Common myeloid progenitor, CD34-positive (primary cell): Measurements from ENCODE around the gene RPL37.

Experiments used
- CTCF ChIA-PET: fragments of 350-600 bp; sonication (Branson Sonifier 250); formaldehyde crosslinking; loops from one replicate; lab custom pipeline; 2021; ENCODE audit warnings: antibody characterized with exemption; lab: Charles Lee
- POLR2A ChIA-PET: fragments of 350-600 bp; sonication (Branson Sonifier 250); formaldehyde crosslinking; loops from one replicate; lab custom pipeline; 2021; ENCODE audit warnings: antibody characterized with exemption; lab: Charles Lee
- DNase-seq, 3 donors: peaks; one replicate each; pipeline versions ENCODE4 v3.0.0 to v3.0.0-alpha.2; 2013
- H3K27ac ChIP-seq, 2 experiments: 1 replicate in 1 of 2; 2 replicates in 1 of 2; pipeline ENCODE4 v1.7.0; 2013; ENCODE audit warnings: inconsistent platforms in 2 of 2, low read length in 2 of 2, mild to moderate bottlenecking in 2 of 2, low read depth in 1 of 2, moderate library complexity in 1 of 2; ENCODE audit not compliant: severe bottlenecking in 2 of 2, insufficient read depth in 1 of 2, poor library complexity in 1 of 2
- H3K27me3 ChIP-seq, 5 experiments: replicated peaks in 2 of 5; 1 replicate in 3 of 5; 2 replicates in 2 of 5; pipeline versions ENCODE4 v1.6.1 to v1.7.0; 2013; ENCODE audit warnings: low read length in 4 of 5, mild to moderate bottlenecking in 2 of 5, moderate library complexity in 2 of 5, inconsistent platforms in 1 of 5; ENCODE audit not compliant: insufficient read depth in 5 of 5, control insufficient read depth in 4 of 5
- H3K36me3 ChIP-seq, 4 experiments: 1 replicate in 2 of 4; 2 replicates in 2 of 4; pipeline versions ENCODE4 v1.6.1 to v1.7.0; 2013; ENCODE audit warnings: low read length in 3 of 4, control low read depth in 1 of 4, mild to moderate bottlenecking in 1 of 4; ENCODE audit not compliant: control insufficient read depth in 4 of 4, insufficient read depth in 4 of 4
- H3K4me1 ChIP-seq, 4 experiments: 1 replicate in 3 of 4; 2 replicates in 1 of 4; pipeline versions ENCODE4 v1.6.1 to v1.7.1; 2013; ENCODE audit warnings: low read length in 3 of 4, mild to moderate bottlenecking in 3 of 4, control low read depth in 1 of 4, inconsistent platforms in 1 of 4, moderate library complexity in 1 of 4; ENCODE audit not compliant: control insufficient read depth in 4 of 4, insufficient read depth in 4 of 4; ENCODE audit errors: control extremely low read depth in 1 of 4
- H3K4me3 ChIP-seq, 7 experiments: 1 replicate in 4 of 7; 2 replicates in 3 of 7; pipeline versions ENCODE4 v1.5.1 to v1.7.0; 2013; ENCODE audit warnings: mild to moderate bottlenecking in 7 of 7, low read length in 6 of 7, moderate library complexity in 6 of 7, inconsistent platforms in 2 of 7, low read depth in 2 of 7, control low read depth in 1 of 7; ENCODE audit not compliant: insufficient read depth in 4 of 7, control insufficient read depth in 1 of 7; ENCODE audit errors: extremely low read depth in 1 of 7
- H3K9me3 ChIP-seq, 5 experiments: 1 replicate in 4 of 5; 2 replicates in 1 of 5; pipeline versions ENCODE4 v1.6.1 to v1.7.1; 2013; ENCODE audit warnings: low read length in 4 of 5, mild to moderate bottlenecking in 2 of 5, inconsistent platforms in 1 of 5, low read depth in 1 of 5, moderate library complexity in 1 of 5; ENCODE audit not compliant: control insufficient read depth in 4 of 5, insufficient read depth in 2 of 5; ENCODE audit errors: control extremely low read depth in 1 of 5
- WGBS: methylation state at CpG from one replicate; pipeline ENCODE4 v1.1.5; 2013; ENCODE audit not compliant: insufficient coverage; 5-methylcytosine and 5-hydroxymethylcytosine counted together

RPL37 gene

DNA sequence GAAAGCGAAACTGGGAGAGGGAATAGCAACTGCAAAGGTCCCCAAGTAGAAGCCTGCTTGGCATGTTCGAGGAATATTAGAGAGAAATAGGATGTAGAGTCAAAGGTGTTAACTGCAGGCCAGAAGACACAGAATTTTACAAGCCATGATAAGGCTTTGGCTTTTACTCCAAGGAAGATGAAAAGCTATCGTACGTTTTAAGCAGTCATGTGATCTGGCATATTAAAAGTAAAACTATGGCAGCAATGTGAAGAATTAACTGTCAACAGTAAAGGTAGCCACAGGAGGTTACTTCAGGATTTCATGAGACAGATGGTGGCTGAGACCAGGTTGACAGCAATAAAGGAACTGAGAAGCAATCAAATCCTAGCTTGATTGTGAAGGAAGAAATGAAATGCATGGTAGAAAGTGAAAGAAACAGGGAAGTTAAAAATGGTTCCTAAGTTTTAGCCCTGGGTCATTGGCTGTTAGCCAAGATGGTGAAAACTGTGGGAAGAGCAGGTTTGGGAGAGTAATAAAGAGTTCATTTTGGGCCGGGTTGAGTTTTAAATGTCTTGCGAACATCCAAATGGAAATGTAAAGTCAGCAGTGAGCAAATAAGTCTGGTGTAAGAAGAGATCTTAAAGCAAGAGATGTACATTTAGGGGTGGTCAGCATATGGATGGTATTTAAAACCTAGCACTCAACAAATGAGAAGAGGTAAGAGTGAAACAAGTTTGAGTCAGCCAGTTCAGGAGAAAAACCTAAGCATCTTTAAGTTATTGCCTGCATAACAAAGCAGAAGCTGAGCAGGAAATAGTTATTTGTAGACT lies 59.0 kb downstream of the RPL37 start:
- peaks cover 18 to 48% (median 25%) of the 10 kb centered on the region in 4 experiments for H3K36me3 ChIP-seq
- DNase-seq = peak in 1 of 3 donors; percentile 27
- no peaks in the 10 kb centered on the region for H3K27me3 ChIP-seq
- H3K4me1 ChIP-seq = peaks cover 0 to 12% (median 8%) of the 10 kb centered on the region in 4 experiments
- ChIA-PET CTCF (interaction anchor here (1.0 to 3.3 kb wide), 8 partner anchors 12 to 65 kb away, joined by 3 to 17 read pairs (median 4); partner anchors contain the start of genes CARD6 and RPL37), POLR2A (no interaction called here)
- no peak overlapping the region for H3K4me3 ChIP-seq
- 90% methylated on average over 6 of the region's 6 CpGs for WGBS
- no peaks in the 10 kb centered on the region for H3K9me3 ChIP-seq
- peak overlapping the region in 1 of 2 experiments; percentile 47 for H3K27ac ChIP-seq
